SK-N-MC (cell line): ENCODE measurements around the gene LRMDA.
"Not testable (repeated sequence)": the region's sequence is repeated elsewhere in the genome, so short reads cannot be mapped to it uniquely, and the experiment has no call there.

Experiments used
- DNase-seq: peaks from one replicate; pipeline ENCODE4 v3.0.0-alpha.2; 2011; ENCODE audit warnings: low read depth, low spot score
- H3K27ac ChIP-seq: fragments of 200-600 bp; sonication (generic); 2 replicates; pipeline ENCODE4 v1.5.1; 2016; ENCODE audit warnings: mixed run types
- H3K36me3 ChIP-seq: fragments of 200-600 bp; sonication (generic); 2 replicates; pipeline ENCODE4 v1.6.1; 2017; ENCODE audit warnings: antibody characterized with exemption, low read length, mixed read lengths; ENCODE audit not compliant: insufficient read depth
- H3K4me3 ChIP-seq: fragments of 200-600 bp; sonication (generic); 2 replicates; pipeline ENCODE4 v1.5.1; 2016
- H3K9ac ChIP-seq: fragments of 200-600 bp; sonication (generic); 2 replicates; pipeline ENCODE4 v1.8.0; 2017; ENCODE audit warnings: mixed run types, mixed read lengths; ENCODE audit not compliant: insufficient read length
- H3K9me3 ChIP-seq: fragments of 200-600 bp; sonication (generic); 2 replicates; pipeline ENCODE4 v1.6.1; 2017; ENCODE audit warnings: low read depth, mild to moderate bottlenecking, antibody characterized with exemption, low read length, moderate library complexity, mixed read lengths
- EZH2 ChIP-seq: fragments of 200-600 bp; sonication (generic); IDR thresholded peaks from one replicate; pipeline ENCODE4 v1.6.1; 2017; ENCODE audit warnings: antibody characterized with exemption
- FOXP2 ChIP-seq: optimal IDR thresholded peaks from 2 replicates; pipeline ENCODE3; 2011; ENCODE audit warnings: mild to moderate bottlenecking, moderate library complexity; ENCODE audit not compliant: insufficient read depth; ENCODE audit errors: extremely low read length, control extremely low read depth
- POLR2AphosphoS5 ChIP-seq: IDR thresholded peaks from 2 replicates; pipeline ENCODE4 v1.6.1; 2012; ENCODE audit warnings: mild to moderate bottlenecking, low read depth, low read length, borderline replicate concordance

LRMDA gene

GRCh38 chr10:75617485-75618155 lies 186.2 kb downstream of the LRMDA start:
- Histone ChIP-seq H3K9me3 (no peaks in the 10 kb centered on the region), H3K4me3 (no peak overlapping the region), H3K27ac (no peak overlapping the region), H3K9ac (no peak overlapping the region), H3K36me3 (no peaks in the 10 kb centered on the region)
- no peak for TF ChIP-seq FOXP2
- TF ChIP-seq POLR2AphosphoS5: no peak
- TF ChIP-seq EZH2: no peak
- DNase-seq: no peak

GRCh38 chr10:75619635-75620034 lies 188.2 kb downstream of the LRMDA start:
- no peak overlapping the region for H3K9ac ChIP-seq
- no peak for DNase-seq
- no peak overlapping the region for H3K27ac ChIP-seq
- no peak overlapping the region for H3K4me3 ChIP-seq
- H3K36me3 ChIP-seq: no peaks in the 10 kb centered on the region
- no peak for TF ChIP-seq POLR2AphosphoS5
- TF ChIP-seq FOXP2: no peak
- no peak for TF ChIP-seq EZH2
- H3K9me3 ChIP-seq: no peaks in the 10 kb centered on the region

DNA sequence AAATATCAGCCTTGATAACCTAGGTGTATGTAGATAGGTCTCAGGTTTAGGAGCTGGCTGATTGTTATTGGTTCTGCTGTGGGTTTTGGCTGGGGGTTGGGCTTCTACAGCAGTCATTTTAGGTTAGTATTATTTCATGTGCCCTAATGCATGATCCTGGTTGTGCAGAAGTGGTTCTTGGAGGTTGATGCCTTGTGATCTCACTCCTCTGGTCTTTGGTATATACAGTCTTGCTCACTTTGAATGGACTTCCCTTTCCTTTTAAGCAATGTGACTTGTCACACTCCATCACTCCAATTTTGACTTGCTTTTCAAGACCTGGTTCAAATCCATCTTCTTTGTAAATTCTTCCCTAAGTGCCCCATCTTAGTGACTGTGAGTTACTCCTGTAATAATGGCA lies 188.9 kb downstream of the LRMDA start:
- no peaks in the 10 kb centered on the region for H3K36me3 ChIP-seq
- H3K9ac ChIP-seq: no peak overlapping the region
- no peak overlapping the region for H3K27ac ChIP-seq
- DNase-seq: no peak
- TF ChIP-seq FOXP2 (no peak), POLR2AphosphoS5 (no peak), EZH2 (no peak)
- H3K4me3 ChIP-seq: no peak overlapping the region
- H3K9me3 ChIP-seq: no peaks in the 10 kb centered on the region

- not testable (repeated sequence) for DNase-seq, H3K9me3 ChIP-seq, H3K36me3 ChIP-seq, H3K9ac ChIP-seq, H3K4me3 ChIP-seq, H3K27ac ChIP-seq
Observed at GRCh38 chr10:75621003-75621402, 189.6 kb downstream of the LRMDA start.

DNA sequence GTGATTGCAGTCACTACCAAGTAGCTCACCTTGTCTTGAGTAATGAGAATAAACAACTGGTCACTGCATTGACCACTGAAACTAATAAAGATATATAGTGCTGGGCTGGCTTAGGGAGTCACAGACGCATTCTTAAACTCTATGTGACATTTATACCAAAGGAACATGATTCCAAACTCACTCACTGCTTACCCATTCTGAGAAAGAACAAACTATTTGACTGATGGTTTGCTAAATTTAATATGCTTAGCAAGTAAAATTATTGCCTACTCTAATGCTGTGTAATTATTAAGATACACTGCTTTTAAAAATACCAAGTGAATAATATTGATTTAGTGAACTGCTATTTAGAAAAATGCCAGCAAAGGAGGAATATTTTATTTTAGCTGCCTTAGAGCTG lies 191.1 kb downstream of the LRMDA start:
- no peaks in the 10 kb centered on the region for H3K36me3 ChIP-seq
- no peak overlapping the region for H3K27ac ChIP-seq
- DNase-seq: no peak
- TF ChIP-seq FOXP2: no peak
- TF ChIP-seq EZH2: no peak
- TF ChIP-seq POLR2AphosphoS5: no peak
- H3K4me3 ChIP-seq: no peak overlapping the region
- H3K9me3 ChIP-seq: no peaks in the 10 kb centered on the region
- no peak overlapping the region for H3K9ac ChIP-seq

DNA sequence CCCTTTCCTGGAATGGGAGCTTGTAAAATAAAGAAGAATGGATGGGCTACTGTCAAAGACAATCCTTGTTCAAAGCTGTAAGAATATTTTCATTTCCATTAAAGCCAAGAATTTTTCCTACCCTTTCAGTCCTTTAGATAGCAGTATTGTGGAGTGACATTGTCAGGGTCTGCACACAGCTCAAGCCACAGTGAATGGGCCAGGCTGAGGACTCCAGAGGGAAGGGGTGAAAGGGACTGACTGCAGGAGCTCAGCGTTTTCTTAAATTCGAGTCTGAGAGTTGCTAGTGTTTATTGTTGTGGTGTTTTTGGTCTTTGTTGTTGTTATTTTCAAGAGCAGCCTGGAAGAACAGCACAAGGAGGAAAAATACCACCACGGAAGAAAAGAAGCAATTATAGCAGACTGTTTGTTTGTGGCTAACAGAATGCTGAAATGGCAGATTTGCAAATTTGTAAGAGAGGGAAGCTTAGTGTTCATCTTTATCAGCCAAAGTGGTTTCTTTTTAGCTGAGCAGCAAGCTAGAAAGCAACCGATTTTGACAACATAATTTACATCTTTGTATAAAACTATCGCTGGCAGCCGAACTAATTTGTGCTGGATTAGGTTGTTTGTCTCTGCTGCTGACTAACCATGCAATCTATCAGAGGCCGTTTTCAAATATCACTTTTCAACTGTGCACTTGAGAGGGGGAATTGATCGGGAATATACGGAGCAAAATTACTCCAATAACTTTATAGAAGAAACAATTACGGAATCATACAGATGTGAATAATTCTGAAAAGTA lies 192.1 kb downstream of the LRMDA start:
- H3K9ac ChIP-seq: peak overlapping the region; percentile 49
- H3K9me3 ChIP-seq: no peaks in the 10 kb centered on the region
- no peaks in the 10 kb centered on the region for H3K36me3 ChIP-seq
- TF ChIP-seq FOXP2 (no peak), EZH2 (no peak), POLR2AphosphoS5 (no peak)
- peak overlapping the region; percentile 45 for H3K4me3 ChIP-seq
- H3K27ac ChIP-seq: no peak overlapping the region
- DNase-seq: no peak

DNA sequence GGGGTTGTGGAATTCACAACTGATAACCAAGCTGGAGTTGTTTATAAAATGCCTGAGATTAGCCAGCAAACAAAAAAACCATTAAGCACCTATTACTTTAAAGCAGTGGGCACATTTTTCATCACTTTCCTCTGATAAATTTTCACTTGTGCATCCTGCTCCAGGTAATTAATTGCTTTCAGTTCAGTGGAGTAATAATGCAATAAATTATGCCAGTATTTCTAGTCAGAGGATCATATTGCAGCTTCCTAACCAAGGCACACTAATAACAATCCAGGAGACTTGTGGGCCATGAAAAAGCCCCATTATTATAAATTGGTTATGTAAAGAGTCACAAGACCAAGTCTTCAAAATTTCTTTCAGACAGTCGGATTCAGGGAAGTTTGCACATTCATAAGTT lies 193.2 kb downstream of the LRMDA start:
- no peaks in the 10 kb centered on the region for H3K36me3 ChIP-seq
- TF ChIP-seq POLR2AphosphoS5: no peak
- no peak for TF ChIP-seq EZH2
- no peak for TF ChIP-seq FOXP2
- no peak overlapping the region for H3K4me3 ChIP-seq
- no peak overlapping the region for H3K27ac ChIP-seq
- no peaks in the 10 kb centered on the region for H3K9me3 ChIP-seq
- no peak for DNase-seq
- H3K9ac ChIP-seq: no peak overlapping the region

GRCh38 chr10:75630746-75631145 lies 199.3 kb downstream of the LRMDA start:
- H3K27ac ChIP-seq: no peak overlapping the region
- H3K9ac ChIP-seq: no peak overlapping the region
- DNase-seq: no peak
- TF ChIP-seq EZH2 (no peak), FOXP2 (no peak)
- no peaks in the 10 kb centered on the region for H3K36me3 ChIP-seq
- H3K9me3 ChIP-seq: no peaks in the 10 kb centered on the region
- H3K4me3 ChIP-seq: no peak overlapping the region

GRCh38 chr10:75632805-75633462 lies 201.5 kb downstream of the LRMDA start:
- DNase-seq: no peak
- H3K27ac ChIP-seq: no peak overlapping the region
- no peaks in the 10 kb centered on the region for H3K9me3 ChIP-seq
- H3K36me3 ChIP-seq: no peaks in the 10 kb centered on the region
- H3K9ac ChIP-seq: no peak overlapping the region
- TF ChIP-seq FOXP2: no peak
- TF ChIP-seq EZH2: no peak
- TF ChIP-seq POLR2AphosphoS5: no peak
- H3K4me3 ChIP-seq: no peak overlapping the region
